Measurements from ENCODE around the gene TMEM131L.

GRCh38 chr4:153593161-153593560 lies 127.0 kb downstream of the TMEM131L start:
- TF ChIP-seq CTCF (IDR thresholded peaks at IDR 0.05; ENCODE audit: low read depth, low read length) (no peak), EZH2phosphoT487 (IDR thresholded peaks at IDR 0.05; ENCODE audit: low read depth) (no peak)
